ENCODE data around the gene FGFBP2.

Gene FGFBP2

GRCh38 chr4:15963001-15963451 lies at the start of gene FGFBP2:
TSS of gene FGFBP2 (minus strand) at chr4:15963175. CDS start at chr4:15963129, 46 bp downstream.
- DNase-seq = peak; percentile 14 to 57 (median 35)

GRCh38 chr4:16011173-16011572 lies 48.2 kb upstream of the FGFBP2 start:
- no peak for DNase-seq

GRCh38 chr4:16009153-16009552 lies 46.2 kb upstream of the FGFBP2 start:
- no peak for DNase-seq

GRCh38 chr4:16007471-16008095 lies 44.6 kb upstream of the FGFBP2 start:
- no peak for DNase-seq

GRCh38 chr4:16006771-16007446 lies 43.9 kb upstream of the FGFBP2 start:
- no peak for DNase-seq

GRCh38 chr4:16005676-16006075 lies 42.7 kb upstream of the FGFBP2 start:
- no peak for DNase-seq

- DNase-seq = peak; percentile 7 to 62 (median 14)
Measured at GRCh38 chr4:16001484-16001858, 38.5 kb upstream of the FGFBP2 start.

- peak in 4 of 6 experiments; percentile 38 to 87 (median 68) for DNase-seq
Measured at GRCh38 chr4:16000708-16001483, 37.9 kb upstream of the FGFBP2 start.

- DNase-seq = no peak
Measured at GRCh38 chr4:15996773-15997172, 33.8 kb upstream of the FGFBP2 start.

- DNase-seq = no peak
Measured at GRCh38 chr4:15995826-15996225, 32.9 kb upstream of the FGFBP2 start.

GRCh38 chr4:15992167-15992485 lies 29.2 kb upstream of the FGFBP2 start:
- no peak for DNase-seq

- DNase-seq = no peak
Measured at GRCh38 chr4:15990570-15991285, 27.8 kb upstream of the FGFBP2 start.

- no peak for DNase-seq
Measured at GRCh38 chr4:15989424-15989823, 26.4 kb upstream of the FGFBP2 start.

- no peak for DNase-seq
Measured at GRCh38 chr4:15988222-15988621, 25.2 kb upstream of the FGFBP2 start.

GRCh38 chr4:15986907-15987306 lies 23.9 kb upstream of the FGFBP2 start:
- DNase-seq = no peak

- no peak for DNase-seq
Measured at GRCh38 chr4:15983610-15984009, 20.6 kb upstream of the FGFBP2 start.

- DNase-seq = no peak
Measured at GRCh38 chr4:15982842-15983524, 20.0 kb upstream of the FGFBP2 start.

GRCh38 chr4:15976456-15977447 lies 13.8 kb upstream of the FGFBP2 start:
- no peak for DNase-seq

- DNase-seq = no peak
Measured at GRCh38 chr4:15971068-15971801, 8.3 kb upstream of the FGFBP2 start.

- no peak for DNase-seq
Measured at GRCh38 chr4:15968551-15969300, 5.8 kb upstream of the FGFBP2 start.
